Left ventricle myocardium inferior (tissue), 1 donor: ENCODE results near the gene WSCD2. TPM values are rescaled to one million over a fixed set of nuclear protein-coding genes. Genes with fewer than 3 reads are reported as not detected.

Source experiments
- DNase-seq: peaks from one replicate; pipeline ENCODE4 v3.0.0-alpha.2; 2020
- H3K27ac ChIP-seq: fragments of 200-600 bp; replicated peaks from 2 replicates; pipeline ENCODE4 v1.8.0; 2021
- H3K27me3 ChIP-seq: fragments of 200-600 bp; 2 replicates; pipeline ENCODE4 v1.8.0; 2021; ENCODE audit warnings: low read depth
- H3K36me3 ChIP-seq: fragments of 200-600 bp; 2 replicates; pipeline ENCODE4 v1.8.0; 2021
- H3K4me1 ChIP-seq: fragments of 200-600 bp; 2 replicates; pipeline ENCODE4 v1.8.0; 2021
- H3K4me3 ChIP-seq: fragments of 200-600 bp; 2 replicates; pipeline ENCODE4 v1.8.0; 2021; ENCODE audit warnings: mild to moderate bottlenecking, moderate library complexity
- H3K9me3 ChIP-seq: fragments of 200-600 bp; replicated peaks from 2 replicates; pipeline ENCODE4 v1.8.0; 2021
- CTCF ChIP-seq: fragments of 200-600 bp; IDR thresholded peaks from 2 replicates; pipeline ENCODE4 v1.8.0; 2021; ENCODE audit warnings: antibody characterized with exemption, mild to moderate bottlenecking, borderline replicate concordance
- intact Hi-C: fragments of 100-400 bp; cut with micrococcal nuclease; formaldehyde crosslinking; loops from one replicate; pipeline ENCODE4 v1.11.0; 2022
- total RNA-seq: library from RNA; stranded (reverse); fragmentation: NEBNext Ultra II Directional; extraction: Animal tissue kit (Norgen Biotek cat#: 25700); gene quantifications from one replicate; pipeline ENCODE4 v1.2.1, GENCODE V29; 2021
- donor health status: DM: no; HTN: yes; CAD: no; lungs with severe emphysema.

WSCD2 gene
- total RNA-seq, 1 donor from 2014 or later, result 0.14 TPM

GRCh38 chr12:108297895-108298760, 169.0 kb downstream of the WSCD2 start:
- H3K36me3 ChIP-seq, result no peaks in the 10 kb centered on the region
- no peaks in the 10 kb centered on the region for H3K9me3 ChIP-seq
- no peak for DNase-seq
- no peak overlapping the region for H3K4me3 ChIP-seq
- intact Hi-C loops, result no loop called here
- H3K4me1 ChIP-seq, result peaks cover 61% of the 10 kb centered on the region
- TF ChIP-seq CTCF, result no peak
- H3K27ac ChIP-seq, result peak overlapping the region; percentile 30
- no peaks in the 10 kb centered on the region for H3K27me3 ChIP-seq

GRCh38 chr12:108298761-108299275, 169.7 kb downstream of the WSCD2 start:
- no peak for DNase-seq
- intact Hi-C loops, result no loop called here
- TF ChIP-seq CTCF, result no peak
- Histone ChIP-seq H3K4me1 (peaks cover 68% of the 10 kb centered on the region), H3K27ac (peak overlapping the region; percentile 30), H3K27me3 (no peaks in the 10 kb centered on the region), H3K4me3 (no peak overlapping the region), H3K36me3 (no peaks in the 10 kb centered on the region), H3K9me3 (no peaks in the 10 kb centered on the region)

GRCh38 chr12:108299516-108299915, 170.4 kb downstream of the WSCD2 start:
- peak overlapping the region; percentile 30 for H3K27ac ChIP-seq
- no peaks in the 10 kb centered on the region for H3K9me3 ChIP-seq
- DNase-seq, result no peak
- H3K36me3 ChIP-seq, result no peaks in the 10 kb centered on the region
- peaks cover 75% of the 10 kb centered on the region for H3K4me1 ChIP-seq
- H3K4me3 ChIP-seq, result no peak overlapping the region
- intact Hi-C loops, result no loop called here
- H3K27me3 ChIP-seq, result no peaks in the 10 kb centered on the region
- no peak for TF ChIP-seq CTCF

Other genes starting within 250 kb of the WSCD2 start
- 5.7 TPM for gene CMKLR1, start 210.0 kb downstream of the WSCD2 start, total RNA-seq